ENCODE results near the gene TAX1BP1. TPM values are rescaled to one million over a fixed set of nuclear protein-coding genes. Genes with fewer than 3 reads are reported as not detected.

TAX1BP1 gene
- polyA plus RNA-seq, 1 donor from 2014 or later = 115 TPM

- H2AFZ ChIP-seq (ENCODE audit: low read depth, low read length) = no peak overlapping the region
- no peak overlapping the region for H3K4me2 ChIP-seq (ENCODE audit: low read length)
Measured at GRCh38 chr7:27700501-27700900, 39.5 kb upstream of the TAX1BP1 start.

GRCh38 chr7:27703181-27703580 lies 36.8 kb upstream of the TAX1BP1 start:
- H2AFZ ChIP-seq (ENCODE audit: low read depth, low read length) = no peak overlapping the region
- no peak overlapping the region for H3K4me2 ChIP-seq (ENCODE audit: low read length)
- H3K4me3 ChIP-seq (ENCODE audit: low read length) = no peak overlapping the region
- H3K9me2 ChIP-seq (ENCODE audit: insufficient read depth, low read length) = no peaks in the 10 kb centered on the region
- no peak for TF ChIP-seq CTCF (IDR thresholded peaks at IDR 0.05; ENCODE audit: poor library complexity, severe bottlenecking)
- no peak overlapping the region for H3K9ac ChIP-seq (ENCODE audit: low read length)
- no peaks in the 10 kb centered on the region for H4K20me1 ChIP-seq (ENCODE audit: insufficient read depth)
- no peaks in the 10 kb centered on the region for H3K9me3 ChIP-seq (ENCODE audit: low read length)
- H3K27me3 ChIP-seq (ENCODE audit: insufficient read depth, low read depth, low read length) = no peaks in the 10 kb centered on the region
- no peak overlapping the region for H3K27ac ChIP-seq (ENCODE audit: low read length)
- H3K36me3 ChIP-seq (ENCODE audit: insufficient read depth, low read length) = no peaks in the 10 kb centered on the region
- no peaks in the 10 kb centered on the region for H3K79me2 ChIP-seq (replicated peaks; ENCODE audit: insufficient read depth, low read length)
- H3F3A ChIP-seq (ENCODE audit: insufficient read depth, low read length, poor library complexity, severe bottlenecking) = no peaks in the 10 kb centered on the region

More at GRCh38 chr7:27700501-27700900, 39.5 kb upstream of the TAX1BP1 start:
- no peaks in the 10 kb centered on the region for H3K36me3 ChIP-seq (ENCODE audit: insufficient read depth, low read length)
- no peak overlapping the region for H3K9ac ChIP-seq (ENCODE audit: low read length)
- no peak overlapping the region for H3K27ac ChIP-seq (ENCODE audit: low read length)
- no peaks in the 10 kb centered on the region for H3K79me2 ChIP-seq (replicated peaks; ENCODE audit: insufficient read depth, low read length)
- no peaks in the 10 kb centered on the region for H3K27me3 ChIP-seq (ENCODE audit: insufficient read depth, low read depth, low read length)
- no peaks in the 10 kb centered on the region for H3F3A ChIP-seq (ENCODE audit: insufficient read depth, low read length, poor library complexity, severe bottlenecking)
- no peaks in the 10 kb centered on the region for H4K20me1 ChIP-seq (ENCODE audit: insufficient read depth)
- TF ChIP-seq EP300 (conservative IDR thresholded peaks at IDR 0.05; ENCODE audit: poor library complexity, severe bottlenecking) (no peak), CTCF (IDR thresholded peaks at IDR 0.05; ENCODE audit: poor library complexity, severe bottlenecking) (no peak), MXI1 (conservative IDR thresholded peaks at IDR 0.05; ENCODE audit: poor library complexity, severe bottlenecking) (no peak), EZH2 (IDR thresholded peaks at IDR 0.05; ENCODE audit: borderline replicate concordance, insufficient read depth, low read length, poor library complexity, severe bottlenecking) (no peak), TAF1 (IDR thresholded peaks at IDR 0.05; ENCODE audit: low read depth) (no peak), POLR2AphosphoS5 (IDR thresholded peaks at IDR 0.05) (no peak), RAD21 (conservative IDR thresholded peaks at IDR 0.05) (no peak), SMC3 (conservative IDR thresholded peaks at IDR 0.05; ENCODE audit: poor library complexity) (no peak)
- TF ChIP-seq, protein P1, sequence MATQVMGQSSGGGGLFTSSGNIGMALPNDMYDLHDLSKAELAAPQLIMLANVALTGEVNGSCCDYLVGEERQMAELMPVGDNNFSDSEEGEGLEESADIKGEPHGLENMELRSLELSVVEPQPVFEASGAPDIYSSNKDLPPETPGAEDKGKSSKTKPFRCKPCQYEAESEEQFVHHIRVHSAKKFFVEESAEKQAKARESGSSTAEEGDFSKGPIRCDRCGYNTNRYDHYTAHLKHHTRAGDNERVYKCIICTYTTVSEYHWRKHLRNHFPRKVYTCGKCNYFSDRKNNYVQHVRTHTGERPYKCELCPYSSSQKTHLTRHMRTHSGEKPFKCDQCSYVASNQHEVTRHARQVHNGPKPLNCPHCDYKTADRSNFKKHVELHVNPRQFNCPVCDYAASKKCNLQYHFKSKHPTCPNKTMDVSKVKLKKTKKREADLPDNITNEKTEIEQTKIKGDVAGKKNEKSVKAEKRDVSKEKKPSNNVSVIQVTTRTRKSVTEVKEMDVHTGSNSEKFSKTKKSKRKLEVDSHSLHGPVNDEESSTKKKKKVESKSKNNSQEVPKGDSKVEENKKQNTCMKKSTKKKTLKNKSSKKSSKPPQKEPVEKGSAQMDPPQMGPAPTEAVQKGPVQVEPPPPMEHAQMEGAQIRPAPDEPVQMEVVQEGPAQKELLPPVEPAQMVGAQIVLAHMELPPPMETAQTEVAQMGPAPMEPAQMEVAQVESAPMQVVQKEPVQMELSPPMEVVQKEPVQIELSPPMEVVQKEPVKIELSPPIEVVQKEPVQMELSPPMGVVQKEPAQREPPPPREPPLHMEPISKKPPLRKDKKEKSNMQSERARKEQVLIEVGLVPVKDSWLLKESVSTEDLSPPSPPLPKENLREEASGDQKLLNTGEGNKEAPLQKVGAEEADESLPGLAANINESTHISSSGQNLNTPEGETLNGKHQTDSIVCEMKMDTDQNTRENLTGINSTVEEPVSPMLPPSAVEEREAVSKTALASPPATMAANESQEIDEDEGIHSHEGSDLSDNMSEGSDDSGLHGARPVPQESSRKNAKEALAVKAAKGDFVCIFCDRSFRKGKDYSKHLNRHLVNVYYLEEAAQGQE (IDR thresholded peaks at IDR 0.05; ENCODE audit: borderline replicate concordance) = no peak
- H3K9me2 ChIP-seq (ENCODE audit: insufficient read depth, low read length) = no peaks in the 10 kb centered on the region
- H3K4me3 ChIP-seq (ENCODE audit: low read length) = no peak overlapping the region
- no peaks in the 10 kb centered on the region for H3K9me3 ChIP-seq (ENCODE audit: low read length)
